ENCODE results near the gene ANKRD13D. TPM values are rescaled to one million over a fixed set of nuclear protein-coding genes. Genes with fewer than 3 reads are reported as not detected.

The ANKRD13D gene
- total RNA-seq, 1 donor from 2014 or later, result 76.0 TPM

GRCh38 chr11:67282876-67283371 lies 6.2 kb upstream of the ANKRD13D start:
- H3K36me3 Mint-ChIP-seq (ENCODE audit: insufficient read depth), result peaks cover 6% of the 10 kb centered on the region
- TF ChIP-seq CTCF (IDR thresholded peaks at IDR 0.05; ENCODE audit: unreplicated experiment), result no peak
- H3K4me1 Mint-ChIP-seq (ENCODE audit: low read depth), result peaks cover 7% of the 10 kb centered on the region
- no peak overlapping the region for H3K27ac Mint-ChIP-seq
- no peaks in the 10 kb centered on the region for H3K9me3 Mint-ChIP-seq (ENCODE audit: low read depth)
- no peak overlapping the region for H3K4me3 Mint-ChIP-seq (ENCODE audit: low read depth)
- no peak for DNase-seq (ENCODE audit: low spot score, unreplicated experiment)
- no peaks in the 10 kb centered on the region for H3K27me3 Mint-ChIP-seq

GRCh38 chr11:67283481-67283963 lies 5.6 kb upstream of the ANKRD13D start:
- H3K4me1 Mint-ChIP-seq (ENCODE audit: low read depth), result peaks cover 9% of the 10 kb centered on the region
- H3K27ac Mint-ChIP-seq, result no peak overlapping the region
- no peaks in the 10 kb centered on the region for H3K27me3 Mint-ChIP-seq
- no peak for TF ChIP-seq CTCF (IDR thresholded peaks at IDR 0.05; ENCODE audit: unreplicated experiment)
- H3K9me3 Mint-ChIP-seq (ENCODE audit: low read depth), result no peaks in the 10 kb centered on the region
- H3K36me3 Mint-ChIP-seq (ENCODE audit: insufficient read depth), result peaks cover 6% of the 10 kb centered on the region
- no peak overlapping the region for H3K4me3 Mint-ChIP-seq (ENCODE audit: low read depth)
- DNase-seq (ENCODE audit: low spot score, unreplicated experiment), result no peak

- H3K9me3 Mint-ChIP-seq (ENCODE audit: low read depth), result no peaks in the 10 kb centered on the region
- no peaks in the 10 kb centered on the region for H3K27me3 Mint-ChIP-seq
- no peak for DNase-seq (ENCODE audit: low spot score, unreplicated experiment)
- peaks cover 12% of the 10 kb centered on the region for H3K4me1 Mint-ChIP-seq (ENCODE audit: low read depth)
- no peak for TF ChIP-seq CTCF (IDR thresholded peaks at IDR 0.05; ENCODE audit: unreplicated experiment)
- H3K27ac Mint-ChIP-seq, result no peak overlapping the region
- H3K36me3 Mint-ChIP-seq (ENCODE audit: insufficient read depth), result peaks cover 3% of the 10 kb centered on the region
- no peak overlapping the region for H3K4me3 Mint-ChIP-seq (ENCODE audit: low read depth)
Measured at GRCh38 chr11:67284811-67285540, 4.1 kb upstream of the ANKRD13D start.

GRCh38 chr11:67285541-67286498 lies 3.3 kb upstream of the ANKRD13D start:
- peaks cover 3% of the 10 kb centered on the region for H3K36me3 Mint-ChIP-seq (ENCODE audit: insufficient read depth)
- H3K27me3 Mint-ChIP-seq, result no peaks in the 10 kb centered on the region
- peaks cover 12% of the 10 kb centered on the region for H3K4me1 Mint-ChIP-seq (ENCODE audit: low read depth)
- DNase-seq (ENCODE audit: low spot score, unreplicated experiment), result no peak
- no peak overlapping the region for H3K4me3 Mint-ChIP-seq (ENCODE audit: low read depth)
- H3K9me3 Mint-ChIP-seq (ENCODE audit: low read depth), result no peaks in the 10 kb centered on the region
- TF ChIP-seq CTCF (IDR thresholded peaks at IDR 0.05; ENCODE audit: unreplicated experiment), result no peak
- H3K27ac Mint-ChIP-seq, result no peak overlapping the region

Measured in progenitor cell of endocrine pancreas (in vitro differentiated cells).